ENCODE measurements around the gene WDR43. TPM values are rescaled to one million over a fixed set of nuclear protein-coding genes. Genes with fewer than 3 reads are reported as not detected.

The WDR43 gene
- total RNA-seq, 1 donor from 2014 or later, result 47.9 TPM

DNA sequence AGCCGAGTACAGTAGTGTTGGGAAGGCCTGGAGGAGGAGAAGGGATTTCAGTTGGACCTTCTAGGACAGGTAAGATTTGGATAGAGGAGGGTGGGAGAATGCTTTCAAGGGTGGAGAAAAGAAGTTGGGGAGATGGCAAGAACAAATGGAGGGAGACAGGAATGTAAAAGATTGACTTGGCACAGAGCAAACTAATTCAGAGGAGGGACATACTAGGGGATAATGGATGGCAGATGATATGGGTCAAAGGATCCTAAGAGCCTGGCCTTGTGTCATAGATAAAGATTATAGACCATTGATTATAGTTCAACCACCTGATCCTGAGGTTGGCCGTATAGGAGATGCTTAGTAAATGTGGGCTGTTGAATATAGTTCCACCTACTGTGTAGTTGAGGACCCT lies 12.4 kb downstream of the WDR43 start:
- DNase-seq (ENCODE audit: low spot score) (no peak), ATAC-seq (no peak)
- intact Hi-C loops (cut with DNase I), result no loop called here

GRCh38 chr2:28908172-28908571 lies 13.7 kb downstream of the WDR43 start:
- intact Hi-C loops (cut with DNase I), result no loop called here
- DNase-seq (ENCODE audit: low spot score), result no peak
- ATAC-seq, result no peak

DNA sequence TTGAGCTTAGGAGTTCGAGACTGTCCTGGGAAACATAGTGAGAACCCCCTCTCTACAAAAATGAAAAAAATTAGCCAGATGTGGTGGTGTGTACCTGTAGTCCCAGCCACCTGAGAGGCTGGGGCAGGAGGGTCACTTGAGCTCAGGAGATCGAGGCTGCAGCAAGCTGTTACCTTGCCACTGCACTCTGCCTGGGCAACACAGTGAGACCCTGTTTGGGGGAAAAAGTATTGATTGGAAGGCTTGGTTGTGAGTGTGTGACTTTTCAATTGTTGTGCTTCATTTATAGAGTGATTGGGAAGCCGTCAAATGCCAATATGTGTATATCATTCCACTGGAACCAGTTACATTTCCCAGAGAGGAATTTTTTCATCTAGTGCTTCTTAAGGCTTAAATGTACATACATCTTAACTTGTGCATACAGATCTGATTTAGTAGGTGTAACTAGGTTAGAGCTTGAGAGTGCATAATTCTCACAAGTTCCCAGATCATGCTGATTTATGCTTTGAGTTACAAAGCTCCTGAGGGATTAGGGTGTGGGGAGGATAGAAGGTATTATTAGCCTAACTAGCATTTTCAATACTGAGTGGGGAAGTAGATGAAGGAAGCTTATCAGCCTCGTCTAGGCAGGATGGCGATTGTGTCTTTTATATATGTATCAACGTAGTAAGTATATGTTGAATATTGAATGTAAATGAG lies 15.3 kb downstream of the WDR43 start:
- intact Hi-C loops (cut with DNase I), result no loop called here
- ATAC-seq (no peak), DNase-seq (ENCODE audit: low spot score) (no peak)

GRCh38 chr2:28915939-28916338 lies 21.5 kb downstream of the WDR43 start:
- no peak for ATAC-seq
- intact Hi-C loops (cut with DNase I), result no loop called here
- no peak for DNase-seq (ENCODE audit: low spot score)

GRCh38 chr2:28926847-28927246 lies 32.4 kb downstream of the WDR43 start:
- DNase-seq (ENCODE audit: low spot score), result no peak
- ATAC-seq, result no peak

DNA sequence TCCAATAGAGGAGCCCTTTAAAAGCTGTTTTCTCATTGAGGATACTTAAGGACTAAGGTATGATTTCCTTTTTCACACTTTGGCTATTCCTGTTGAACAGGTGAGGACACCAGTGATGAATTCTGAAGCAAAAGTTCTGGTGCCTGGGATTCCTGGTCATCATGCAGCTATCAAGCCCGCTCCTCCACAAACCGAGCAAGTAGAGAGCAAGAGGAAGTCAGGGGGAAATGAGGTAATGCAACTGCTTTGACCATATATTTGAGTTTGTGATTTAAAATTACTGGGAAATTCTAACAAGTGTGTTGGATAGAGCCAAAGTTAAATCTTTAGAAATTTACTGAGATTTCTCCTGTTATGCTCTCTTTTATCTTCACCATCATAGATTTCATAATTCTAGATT lies 33.0 kb downstream of the WDR43 start:
- intact Hi-C loops (cut with DNase I), result no loop called here
- DNase-seq (ENCODE audit: low spot score) (no peak), ATAC-seq (no peak)

More at GRCh38 chr2:28926847-28927246, 32.4 kb downstream of the WDR43 start:
- intact Hi-C loops (cut with DNase I), result no loop called here

DNA sequence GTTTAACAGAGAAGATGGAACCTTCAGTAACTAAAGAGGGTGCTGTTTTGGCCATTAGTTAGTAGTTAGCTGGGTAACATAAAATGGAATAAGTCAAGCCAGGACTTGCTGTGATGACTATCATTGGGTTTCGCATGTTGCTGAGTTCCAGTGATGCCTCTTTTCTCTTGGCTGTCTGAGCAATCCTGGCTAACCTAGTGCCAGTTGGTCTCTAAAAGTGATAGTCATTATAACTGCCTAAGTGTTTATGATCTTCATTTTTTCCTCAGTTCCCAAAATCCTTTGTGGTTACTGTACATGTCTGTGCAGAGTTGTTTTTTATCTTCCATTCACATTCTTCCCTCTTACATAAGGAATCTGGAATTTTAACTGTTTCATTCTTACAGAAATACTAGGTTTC lies 33.4 kb downstream of the WDR43 start:
- DNase-seq (ENCODE audit: low spot score) (no peak), ATAC-seq (no peak)
- intact Hi-C loops (cut with DNase I), result no loop called here

DNA sequence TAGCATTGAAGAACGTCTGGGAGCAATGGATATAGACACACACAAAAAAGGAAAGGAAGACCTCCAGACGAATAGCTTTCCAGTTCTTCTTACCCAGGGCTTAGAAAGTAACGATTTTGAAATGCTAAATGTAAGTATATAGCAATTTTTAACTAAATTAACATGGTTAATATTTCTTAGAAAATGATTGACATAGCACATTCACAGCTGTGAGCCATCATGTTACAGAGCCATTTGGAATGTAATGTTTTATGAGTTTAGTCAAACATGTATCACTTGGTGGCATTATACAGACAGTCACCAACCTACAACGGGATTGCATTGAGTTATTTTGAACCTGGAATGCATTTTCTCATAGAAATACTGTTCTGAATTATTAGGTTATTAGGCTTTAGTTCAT lies 35.1 kb downstream of the WDR43 start:
- ATAC-seq (no peak), DNase-seq (ENCODE audit: low spot score) (no peak)
- intact Hi-C loops (cut with DNase I), result no loop called here

- ATAC-seq (no peak), DNase-seq (ENCODE audit: low spot score) (no peak)
- intact Hi-C loops (cut with DNase I), result no loop called here
Observed at GRCh38 chr2:28930205-28930604, 35.7 kb downstream of the WDR43 start.

DNA sequence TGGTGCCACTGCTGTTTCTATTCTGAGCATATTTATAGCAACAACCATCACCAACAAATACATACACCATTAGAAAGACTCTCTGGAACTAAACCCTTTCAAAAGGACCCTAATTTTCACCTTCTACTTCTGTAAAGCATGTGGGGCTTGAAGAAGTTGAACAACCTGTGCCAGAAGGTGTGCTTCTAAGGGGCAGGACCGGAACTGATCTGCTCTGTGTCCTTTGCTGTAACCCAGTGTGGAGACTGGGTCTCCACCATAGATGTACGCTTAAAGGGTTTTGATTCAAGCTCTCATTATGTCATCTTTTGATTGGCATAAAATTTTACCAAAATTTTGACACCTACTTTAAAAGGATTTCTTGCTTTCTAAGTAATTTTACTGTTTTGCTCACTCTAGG lies 40.3 kb downstream of the WDR43 start:
- intact Hi-C loops (cut with DNase I), result no loop called here
- ATAC-seq, result no peak
- DNase-seq (ENCODE audit: low spot score), result no peak

- intact Hi-C loops (cut with DNase I), result no loop called here
- DNase-seq (ENCODE audit: low spot score) (no peak), ATAC-seq (no peak)
Observed at GRCh38 chr2:28941008-28941407, 46.5 kb downstream of the WDR43 start.

DNA sequence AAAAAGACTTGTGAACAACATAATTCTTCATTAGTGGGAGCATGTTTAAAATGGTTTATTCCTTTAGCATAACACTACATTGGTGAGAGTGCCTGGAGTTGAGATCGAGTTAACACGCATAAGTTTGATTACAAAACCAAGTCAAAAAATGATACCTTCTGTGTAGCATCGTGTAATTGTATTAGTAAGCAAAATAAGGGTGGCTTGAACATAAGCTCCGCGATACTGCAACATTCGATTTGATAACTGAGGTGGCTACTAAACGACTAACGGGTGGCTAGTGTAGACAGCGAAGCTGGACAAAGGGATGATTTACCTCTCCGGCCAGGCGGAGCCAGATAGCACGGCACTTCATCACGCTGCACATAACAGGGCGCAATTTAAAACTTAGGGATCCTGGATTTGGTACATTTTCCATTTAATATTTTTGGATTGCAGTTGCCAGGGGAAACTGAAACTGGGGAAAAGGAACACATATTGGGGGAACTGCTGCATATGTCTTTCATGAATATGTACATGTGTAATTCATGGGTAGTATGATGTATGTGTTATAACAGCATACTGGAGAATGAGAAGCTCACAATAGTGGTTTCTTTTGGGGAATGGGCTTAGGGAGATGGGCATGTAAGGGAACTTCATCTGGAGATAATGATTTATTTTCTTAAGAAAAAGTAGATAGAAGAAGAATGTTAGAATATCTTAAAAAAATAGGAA lies 50.2 kb downstream of the WDR43 start:
- intact Hi-C loops (cut with DNase I), result no loop called here

GRCh38 chr2:28948160-28948559 lies 53.7 kb downstream of the WDR43 start:
- DNase-seq (ENCODE audit: low spot score) (no peak), ATAC-seq (no peak)
- intact Hi-C loops (cut with DNase I), result no loop called here

More for the DNA sequence above, 50.2 kb downstream of the WDR43 start:
- ATAC-seq (no peak), DNase-seq (ENCODE audit: low spot score) (no peak)

GRCh38 chr2:28949190-28949589 lies 54.7 kb downstream of the WDR43 start:
- DNase-seq (ENCODE audit: low spot score) (no peak), ATAC-seq (no peak)
- intact Hi-C loops (cut with DNase I), result no loop called here

GRCh38 chr2:28949617-28950305 lies 55.3 kb downstream of the WDR43 start:
- DNase-seq (ENCODE audit: low spot score), result no peak
- ATAC-seq, result no peak
- intact Hi-C loops (cut with DNase I), result no loop called here

- DNase-seq (ENCODE audit: low spot score) (no peak), ATAC-seq (no peak)
- intact Hi-C loops (cut with DNase I), result no loop called here
Observed at GRCh38 chr2:28950941-28951630, 56.6 kb downstream of the WDR43 start.

DNA sequence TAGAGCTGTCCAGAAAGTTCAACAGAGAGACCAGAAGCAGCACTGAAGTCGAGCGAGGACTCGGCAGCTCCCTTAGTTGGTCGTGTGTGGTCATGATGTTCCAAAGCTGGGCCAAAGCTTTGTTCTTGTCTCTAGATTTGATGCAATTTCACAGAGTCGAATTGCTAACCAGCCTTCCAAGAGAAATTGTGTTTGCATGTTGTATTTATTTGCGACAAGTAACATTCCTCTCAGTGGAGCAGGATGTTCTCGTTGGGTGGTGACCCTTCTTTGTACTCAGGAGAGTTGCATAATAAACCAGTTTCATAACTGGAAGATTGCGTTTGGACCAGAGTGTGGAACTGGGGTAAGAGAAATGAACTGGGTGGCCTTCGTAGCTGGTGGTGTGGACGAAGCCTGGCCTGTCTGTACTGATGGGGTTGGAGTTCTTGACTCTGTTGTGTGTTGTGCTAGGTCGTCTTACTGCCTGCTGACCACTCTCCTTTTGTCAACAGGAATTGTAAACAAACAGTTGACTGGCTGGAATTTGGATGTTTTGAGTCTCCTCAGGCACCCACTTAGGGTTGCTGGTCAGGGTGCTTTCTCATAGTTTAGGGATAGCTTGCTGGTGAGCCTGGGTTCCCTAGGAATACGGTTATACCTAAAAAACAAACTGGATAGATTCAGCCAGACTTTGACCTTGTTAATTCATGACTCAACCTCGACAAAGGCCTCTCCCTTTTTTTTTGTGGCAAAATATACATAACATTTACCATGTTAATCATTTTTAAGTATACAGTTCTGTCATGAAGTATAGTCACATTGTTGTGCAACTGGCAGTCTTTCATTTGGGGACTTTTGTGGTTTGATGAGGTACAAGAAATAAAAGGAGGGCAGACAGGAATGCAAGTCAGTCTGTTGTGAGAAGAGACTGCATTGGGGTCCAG lies 57.7 kb downstream of the WDR43 start:
- intact Hi-C loops (cut with DNase I), result no loop called here
- no peak for DNase-seq (ENCODE audit: low spot score)
- peak; percentile 93 for ATAC-seq

DNA sequence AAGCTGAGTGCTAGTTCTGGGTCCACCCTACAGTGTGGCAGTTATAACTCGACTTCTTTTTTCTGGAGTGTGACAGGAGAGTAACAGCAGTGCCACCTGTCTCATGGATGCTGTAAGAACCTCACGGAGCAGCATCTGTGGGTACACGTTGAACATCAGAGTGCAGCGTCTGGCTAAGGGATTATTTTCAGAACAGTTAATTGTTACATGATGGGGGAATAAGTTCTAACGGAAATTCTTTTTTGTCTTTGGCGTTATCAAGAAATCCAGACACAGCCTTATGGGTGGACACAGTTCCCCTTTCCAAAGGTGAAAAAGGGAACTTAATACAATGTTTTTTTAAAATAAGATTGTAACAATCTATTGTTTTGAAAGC lies 58.4 kb downstream of the WDR43 start:
- ATAC-seq (peak; percentile 56), DNase-seq (ENCODE audit: low spot score) (no peak)
- intact Hi-C loops (cut with DNase I), result no loop called here

GRCh38 chr2:28955467-28955866 lies 61.0 kb downstream of the WDR43 start:
- DNase-seq (ENCODE audit: low spot score) (no peak), ATAC-seq (no peak)
- intact Hi-C loops (cut with DNase I), result loop anchor here (5.0 kb wide), 1 partner anchor 242 kb away; no protein-coding TSS in a partner anchor
